ENCODE measurements around the gene GYS1.

The GYS1 gene

GRCh38 chr19:48967346-48968178 lies 25.5 kb downstream of the GYS1 start:
- H3K4me3 Mint-ChIP-seq: peak overlapping the region; percentile 100
- no peaks in the 10 kb centered on the region for H3K27me3 Mint-ChIP-seq
- peaks cover 62% of the 10 kb centered on the region for H3K4me1 Mint-ChIP-seq (ENCODE audit: low read depth)
- H3K36me3 Mint-ChIP-seq (ENCODE audit: low read depth): peaks cover 90% of the 10 kb centered on the region
- H3K27ac Mint-ChIP-seq: peak overlapping the region; percentile 98
- intact Hi-C loops (cut with micrococcal nuclease): loop anchor here (1.0 to 5.0 kb wide), 3 partner anchors 67 to 320 kb away; partner anchors contain the start of genes CA11, NUCB1 and PPP1R15A
- no peaks in the 10 kb centered on the region for H3K9me3 Mint-ChIP-seq

- Mint-ChIP-seq H3K36me3 (ENCODE audit: low read depth) (peaks cover 94% of the 10 kb centered on the region), H3K27ac (peak overlapping the region; percentile 98), H3K4me3 (peak overlapping the region; percentile 100), H3K9me3 (no peaks in the 10 kb centered on the region), H3K27me3 (no peaks in the 10 kb centered on the region), H3K4me1 (ENCODE audit: low read depth) (peaks cover 71% of the 10 kb centered on the region)
- intact Hi-C loops (cut with micrococcal nuclease): loop anchor here (1.0 to 5.0 kb wide), 3 partner anchors 66 to 319 kb away; partner anchors contain the start of genes CA11, NUCB1 and PPP1R15A
Measured at GRCh38 chr19:48966541-48967345, 26.4 kb downstream of the GYS1 start.

- H3K4me3 Mint-ChIP-seq: peak overlapping the region; percentile 100
- intact Hi-C loops (cut with micrococcal nuclease): loop anchor here (5.0 kb wide), 1 partner anchor 319 kb away; the partner anchor contains the start of gene CA11
- H3K9me3 Mint-ChIP-seq: no peaks in the 10 kb centered on the region
- peaks cover 97% of the 10 kb centered on the region for H3K36me3 Mint-ChIP-seq (ENCODE audit: low read depth)
- peaks cover 76% of the 10 kb centered on the region for H3K4me1 Mint-ChIP-seq (ENCODE audit: low read depth)
- no peaks in the 10 kb centered on the region for H3K27me3 Mint-ChIP-seq
- H3K27ac Mint-ChIP-seq: peak overlapping the region; percentile 98
Measured at GRCh38 chr19:48965806-48966540, 27.1 kb downstream of the GYS1 start.

GRCh38 chr19:48965040-48965805 lies 27.9 kb downstream of the GYS1 start, which contains the start of gene FTL:
Gene FTL, plus strand, starts transcription at chr19:48965309. Its CDS starts 199 bp downstream, at chr19:48965508.
- peaks cover 72% of the 10 kb centered on the region for H3K4me1 Mint-ChIP-seq (ENCODE audit: low read depth)

GRCh38 chr19:48964205-48965039 lies 28.7 kb downstream of the GYS1 start:
- intact Hi-C loops (cut with micrococcal nuclease): loop anchor here (5.0 kb wide), 1 partner anchor 317 kb away; the partner anchor contains the start of gene CA11
- peak overlapping the region; percentile 98 for H3K27ac Mint-ChIP-seq
- H3K27me3 Mint-ChIP-seq: no peaks in the 10 kb centered on the region
- H3K36me3 Mint-ChIP-seq (ENCODE audit: low read depth): peaks cover 87% of the 10 kb centered on the region
- H3K4me1 Mint-ChIP-seq (ENCODE audit: low read depth): peaks cover 68% of the 10 kb centered on the region
- peak overlapping the region; percentile 100 for H3K4me3 Mint-ChIP-seq
- H3K9me3 Mint-ChIP-seq: no peaks in the 10 kb centered on the region

More at GRCh38 chr19:48965040-48965805, 27.9 kb downstream of the GYS1 start, which contains the start of gene FTL:
- peak within 1 kb of the TSS; percentile 100 for H3K4me3 Mint-ChIP-seq
- peaks cover 95% of the 10 kb centered on the region for H3K36me3 Mint-ChIP-seq (ENCODE audit: low read depth)
- peak within 1 kb of the TSS; percentile 98 for H3K27ac Mint-ChIP-seq
- no peaks in the 10 kb centered on the region for H3K27me3 Mint-ChIP-seq
- H3K9me3 Mint-ChIP-seq: no peaks in the 10 kb centered on the region
- intact Hi-C loops (cut with micrococcal nuclease): loop anchor here (5.0 kb wide), 1 partner anchor 318 kb away; the partner anchor contains the start of gene CA11

- peak overlapping the region; percentile 100 for H3K4me3 Mint-ChIP-seq
- no peaks in the 10 kb centered on the region for H3K9me3 Mint-ChIP-seq
- H3K36me3 Mint-ChIP-seq (ENCODE audit: low read depth): peaks cover 86% of the 10 kb centered on the region
- H3K4me1 Mint-ChIP-seq (ENCODE audit: low read depth): peaks cover 68% of the 10 kb centered on the region
- no peaks in the 10 kb centered on the region for H3K27me3 Mint-ChIP-seq
- intact Hi-C loops (cut with micrococcal nuclease): no loop called here
- H3K27ac Mint-ChIP-seq: peak overlapping the region; percentile 98
Measured at GRCh38 chr19:48963371-48964204, 29.5 kb downstream of the GYS1 start.

- intact Hi-C loops (cut with micrococcal nuclease): no loop called here
- peaks cover 86% of the 10 kb centered on the region for H3K36me3 Mint-ChIP-seq (ENCODE audit: low read depth)
- peaks cover 68% of the 10 kb centered on the region for H3K4me1 Mint-ChIP-seq (ENCODE audit: low read depth)
- no peaks in the 10 kb centered on the region for H3K9me3 Mint-ChIP-seq
- H3K4me3 Mint-ChIP-seq: peak overlapping the region; percentile 100
- H3K27ac Mint-ChIP-seq: peak overlapping the region; percentile 98
- H3K27me3 Mint-ChIP-seq: no peaks in the 10 kb centered on the region
Measured at GRCh38 chr19:48962849-48963165, 30.3 kb downstream of the GYS1 start.

- peak overlapping the region; percentile 98 for H3K27ac Mint-ChIP-seq
- H3K36me3 Mint-ChIP-seq (ENCODE audit: low read depth): peaks cover 89% of the 10 kb centered on the region
- no peaks in the 10 kb centered on the region for H3K9me3 Mint-ChIP-seq
- H3K27me3 Mint-ChIP-seq: no peaks in the 10 kb centered on the region
- intact Hi-C loops (cut with micrococcal nuclease): no loop called here
- peak overlapping the region; percentile 100 for H3K4me3 Mint-ChIP-seq
- H3K4me1 Mint-ChIP-seq (ENCODE audit: low read depth): peaks cover 69% of the 10 kb centered on the region
Measured at GRCh38 chr19:48962029-48962848, 30.9 kb downstream of the GYS1 start.

DNA sequence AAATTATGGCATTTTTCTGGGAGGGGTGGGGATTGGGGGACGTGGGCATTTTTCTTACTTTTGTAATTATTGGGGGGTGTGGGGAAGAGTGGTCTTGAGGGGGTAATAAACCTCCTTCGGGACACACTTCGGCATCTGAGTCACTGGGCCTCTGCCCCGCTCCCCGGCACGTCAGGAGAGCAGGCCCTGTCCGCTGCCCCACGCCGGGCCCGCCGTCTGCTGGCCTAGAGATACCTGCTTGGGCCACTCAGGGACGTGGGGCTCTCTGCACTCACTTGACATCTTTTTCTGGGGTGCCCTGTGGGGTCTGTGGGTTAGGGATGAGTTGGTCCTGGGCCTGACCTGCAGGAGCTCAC lies 31.5 kb downstream of the GYS1 start:
- Mint-ChIP-seq H3K27me3 (no peaks in the 10 kb centered on the region), H3K27ac (peak overlapping the region; percentile 98), H3K36me3 (ENCODE audit: low read depth) (peaks cover 89% of the 10 kb centered on the region), H3K4me3 (peak overlapping the region; percentile 100), H3K4me1 (ENCODE audit: low read depth) (peaks cover 73% of the 10 kb centered on the region), H3K9me3 (no peaks in the 10 kb centered on the region)
- intact Hi-C loops (cut with micrococcal nuclease): no loop called here

DNA sequence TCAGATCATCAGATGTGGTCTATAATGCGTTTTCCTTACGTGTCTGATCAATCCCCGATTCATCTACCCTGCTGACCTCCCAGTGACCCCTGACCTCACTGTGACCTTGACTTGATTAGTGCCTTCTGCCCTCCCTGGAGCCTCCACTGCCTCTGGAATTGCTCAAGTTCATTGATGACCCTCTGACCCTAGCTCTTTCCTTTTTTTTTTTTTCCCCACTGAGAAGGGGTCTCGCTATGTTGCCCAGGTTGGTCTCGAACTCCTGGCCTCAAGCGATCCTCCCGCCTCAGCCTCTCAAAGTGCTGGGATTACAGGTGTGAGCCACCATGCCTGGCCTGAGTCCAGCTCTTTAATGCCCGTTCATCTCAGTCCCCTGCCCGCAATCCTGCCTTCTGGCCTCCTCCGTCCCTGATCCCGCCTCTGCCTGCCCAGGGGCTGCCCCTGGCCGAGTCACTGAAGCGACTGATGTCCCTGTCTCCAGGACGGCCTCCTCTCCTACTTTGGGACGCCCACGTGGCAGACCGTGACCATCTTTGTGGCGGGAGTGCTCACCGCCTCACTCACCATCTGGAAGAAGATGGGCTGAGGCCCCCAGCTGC lies 32.0 kb downstream of the GYS1 start:
- intact Hi-C loops (cut with micrococcal nuclease): no loop called here
- Mint-ChIP-seq H3K27me3 (no peaks in the 10 kb centered on the region), H3K4me3 (peak overlapping the region; percentile 2), H3K36me3 (ENCODE audit: low read depth) (peaks cover 89% of the 10 kb centered on the region), H3K27ac (peak overlapping the region; percentile 98), H3K4me1 (ENCODE audit: low read depth) (peaks cover 78% of the 10 kb centered on the region), H3K9me3 (no peaks in the 10 kb centered on the region)
